ENCODE results near the gene GUCY2C.

The GUCY2C gene

GRCh38 chr12:14570231-14570630 is 126.2 kb downstream of the GUCY2C start:
- no peak for DNase-seq (ENCODE audit: low spot score)

- peak; percentile 82 for DNase-seq (ENCODE audit: low spot score)
Observed at GRCh38 chr12:14567351-14568162, 128.8 kb downstream of the GUCY2C start, which contains the start of gene PLBD1. Gene PLBD1, minus strand, starts transcription at chr12:14567883. Its CDS starts 187 bp downstream, at chr12:14567696.

- no peak for DNase-seq (ENCODE audit: low spot score)
Observed at GRCh38 chr12:14564336-14564959, 132.0 kb downstream of the GUCY2C start.

- no peak for DNase-seq (ENCODE audit: low spot score)
Observed at GRCh38 chr12:14563046-14563445, 133.4 kb downstream of the GUCY2C start.

Data from ecto neural progenitor cell (in vitro differentiated cells).